HG03457 (cell line): ENCODE measurements around the gene LAMA5.

Source experiments
- ATAC-seq: cut with Tn5 transposase; IDR thresholded peaks from one replicate; pipeline ENCODE4 v1.9.1; 2021; ENCODE audit warnings: moderate number of reproducible peaks; ENCODE audit not compliant: unreplicated experiment

LAMA5 gene

DNA sequence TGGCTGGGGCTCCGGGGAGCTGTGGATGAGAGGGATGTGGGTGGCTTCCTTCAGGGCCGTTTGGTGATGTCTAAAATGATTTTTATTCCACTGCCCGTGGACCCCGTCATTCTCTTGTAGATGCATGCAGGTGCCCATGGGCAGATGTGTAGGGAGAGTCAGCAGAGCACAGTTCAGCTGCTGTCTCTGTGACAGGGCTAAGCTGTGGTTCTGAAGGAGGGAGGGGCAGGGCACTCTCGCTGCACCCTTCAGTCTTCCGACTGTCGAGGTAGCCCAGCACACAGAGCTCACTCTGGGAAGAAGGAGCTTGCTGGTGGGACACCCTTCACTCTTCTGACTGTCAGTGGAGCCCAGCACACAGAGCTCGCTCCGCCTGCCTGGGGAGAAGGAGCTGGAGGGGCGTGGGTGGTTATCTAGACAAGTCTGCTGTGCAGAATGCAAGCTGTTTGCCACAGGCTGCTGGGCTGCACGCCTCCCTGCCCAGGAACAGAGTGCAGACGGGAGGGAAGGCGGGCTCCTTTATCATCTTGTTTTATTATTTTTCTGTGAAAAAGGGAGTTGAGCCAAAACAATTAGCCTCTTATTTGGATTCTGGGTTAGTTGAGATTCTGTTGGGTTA lies 92.7 kb downstream of the LAMA5 start:
- no peak for ATAC-seq

- no peak for ATAC-seq
These were observed 93.7 kb downstream of the LAMA5 start for GRCh38 chr20:62273416-62273815.

- ATAC-seq = no peak
These were observed 94.9 kb downstream of the LAMA5 start for GRCh38 chr20:62272200-62272599.

GRCh38 chr20:62269871-62270270 lies 97.2 kb downstream of the LAMA5 start:
- no peak for ATAC-seq

- no peak for ATAC-seq
These were observed 97.7 kb downstream of the LAMA5 start for GRCh38 chr20:62269378-62269777.

GRCh38 chr20:62268228-62268900 lies 98.7 kb downstream of the LAMA5 start:
- ATAC-seq = no peak

GRCh38 chr20:62267543-62267942 lies 99.6 kb downstream of the LAMA5 start:
- no peak for ATAC-seq

- ATAC-seq = no peak
These were observed 100.3 kb downstream of the LAMA5 start for GRCh38 chr20:62266851-62267250.

DNA sequence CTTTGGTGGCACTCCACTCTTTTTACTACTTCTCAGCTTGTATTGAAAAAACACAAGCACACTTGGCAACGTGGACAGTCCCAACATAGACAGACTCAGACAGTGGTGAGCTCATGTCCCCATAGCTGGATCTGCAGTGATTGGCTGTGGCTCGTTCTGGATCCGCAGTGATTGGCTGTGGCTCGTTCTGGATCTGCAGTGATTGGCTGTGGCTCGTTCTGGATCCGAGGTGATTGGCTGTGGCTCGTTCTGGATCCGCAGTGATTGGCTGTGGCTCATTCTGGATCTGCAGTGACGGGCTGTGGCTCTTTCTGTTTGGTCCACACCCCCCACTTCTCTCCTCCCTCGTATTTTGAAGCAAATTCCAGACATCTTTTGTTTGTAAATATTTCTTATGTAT lies 100.8 kb downstream of the LAMA5 start:
- ATAC-seq = no peak

DNA sequence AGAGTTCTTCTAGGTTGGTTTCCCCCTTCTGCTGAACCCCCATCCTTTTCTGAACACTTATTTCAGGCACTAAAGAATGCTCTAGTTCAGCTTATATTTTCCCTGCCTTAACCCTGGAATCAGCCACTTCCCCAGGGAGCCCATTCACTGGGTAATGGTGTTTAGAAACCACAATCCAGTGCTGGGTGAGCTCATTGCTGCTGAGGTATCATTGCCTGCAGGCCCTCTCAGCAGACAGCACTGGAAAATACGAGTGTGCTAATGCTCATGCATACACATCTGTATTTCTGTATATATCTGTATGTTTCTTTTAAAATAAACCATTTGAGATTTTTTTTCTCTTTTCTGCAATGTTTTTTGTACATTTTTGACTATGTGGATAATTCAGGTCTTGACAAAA lies 101.7 kb downstream of the LAMA5 start:
- ATAC-seq = no peak

DNA sequence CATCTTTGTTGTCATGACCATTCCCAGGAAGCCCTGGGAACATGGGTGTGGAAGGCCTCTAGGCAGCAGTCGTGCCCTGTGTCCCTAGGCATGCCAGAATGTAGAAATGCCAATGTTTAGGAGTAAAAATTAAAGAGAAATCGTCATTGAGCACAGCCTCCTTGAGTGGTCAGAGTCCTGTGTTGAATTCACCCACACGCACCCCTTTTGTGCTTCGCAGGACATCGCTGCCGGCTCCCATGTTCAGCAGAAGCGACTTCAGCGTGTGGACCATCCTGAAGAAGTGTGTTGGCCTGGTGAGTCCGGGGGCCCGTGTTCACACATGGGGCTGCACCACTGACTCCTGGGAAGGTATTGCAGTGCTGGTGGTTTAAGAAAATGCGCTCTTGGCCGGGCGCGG lies 103.7 kb downstream of the LAMA5 start:
- ATAC-seq = no peak

DNA sequence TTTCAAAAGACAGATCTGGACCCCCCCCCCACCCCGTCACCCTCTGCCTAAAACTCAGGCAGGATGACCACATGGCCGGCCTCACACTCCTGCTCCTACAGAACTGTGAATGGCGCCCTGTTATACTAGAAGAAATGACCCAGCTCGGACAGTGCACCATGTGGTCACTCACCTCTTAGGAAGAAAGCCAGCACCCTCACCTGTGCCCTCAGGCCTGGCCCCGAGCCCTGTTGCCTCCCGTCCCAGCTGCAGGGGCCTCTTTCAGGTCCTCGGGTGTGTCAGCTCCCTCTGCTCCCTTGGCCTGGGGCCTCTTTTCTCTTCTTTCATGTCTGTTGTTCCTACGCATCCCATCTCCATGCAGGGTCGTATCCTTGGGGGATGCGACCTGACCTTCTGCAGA lies 105.0 kb downstream of the LAMA5 start:
- ATAC-seq = no peak

DNA sequence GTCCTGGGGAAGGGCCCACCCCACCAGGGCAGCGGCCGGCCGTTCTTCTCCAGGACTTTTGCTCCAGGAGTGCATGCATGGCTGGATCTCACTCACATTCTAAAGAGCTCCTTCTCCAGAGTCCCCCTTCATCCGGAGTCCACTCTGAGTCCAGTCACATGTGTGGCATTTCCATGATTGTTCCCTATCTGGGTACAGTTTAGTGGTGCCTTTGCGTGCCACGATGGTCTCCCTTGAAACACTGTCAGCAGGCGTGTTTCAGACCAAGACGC lies 107.9 kb downstream of the LAMA5 start:
- no peak for ATAC-seq
